ENCODE measurements around the gene GNA15.

The GNA15 gene

DNA sequence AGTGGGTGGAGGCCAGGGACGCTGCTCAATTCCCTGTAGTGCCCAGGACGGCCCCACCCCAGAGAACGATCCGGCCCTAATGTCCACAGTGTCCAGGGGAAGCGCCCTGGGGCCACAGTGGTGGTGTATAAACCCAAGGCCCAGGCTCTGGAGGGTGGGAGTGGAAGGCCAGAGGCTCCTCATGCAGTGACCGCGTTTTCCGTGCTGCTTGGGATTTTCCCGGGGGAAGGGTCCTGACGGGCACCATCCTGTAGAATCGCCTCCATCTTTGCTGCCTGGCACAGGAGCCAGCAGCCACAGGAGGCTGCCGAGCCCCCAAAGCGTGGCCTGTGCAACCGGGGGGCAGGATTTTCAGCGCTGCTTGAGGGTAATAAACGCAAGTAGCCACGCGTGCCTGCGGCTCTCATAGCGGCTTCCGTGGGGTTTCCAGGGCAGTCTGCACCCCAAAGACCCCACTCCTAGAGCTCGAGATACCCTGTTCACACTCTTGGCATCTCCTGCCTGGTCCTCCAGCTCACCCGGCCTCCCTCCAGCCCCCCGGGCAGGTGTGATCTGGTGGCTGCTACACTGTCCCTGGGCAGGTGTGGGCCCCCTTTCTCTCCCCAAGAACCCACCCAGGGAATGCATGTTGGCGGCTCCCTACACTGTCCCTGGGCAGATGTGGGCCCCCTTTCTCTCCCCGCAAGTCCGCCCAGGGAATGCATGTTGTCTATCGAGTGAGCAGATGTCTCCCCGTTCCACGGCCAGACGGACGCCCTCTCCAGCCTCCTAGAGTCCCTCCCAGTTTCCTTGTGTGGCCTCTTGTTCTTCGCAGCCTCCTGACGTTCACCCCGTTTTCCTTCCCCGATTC lies 52.1 kb downstream of the GNA15 start:
- H3K27me3 ChIP-seq = no peaks in the 10 kb centered on the region
- no peak overlapping the region for H3K27ac ChIP-seq
- TF ChIP-seq, protein P1, sequence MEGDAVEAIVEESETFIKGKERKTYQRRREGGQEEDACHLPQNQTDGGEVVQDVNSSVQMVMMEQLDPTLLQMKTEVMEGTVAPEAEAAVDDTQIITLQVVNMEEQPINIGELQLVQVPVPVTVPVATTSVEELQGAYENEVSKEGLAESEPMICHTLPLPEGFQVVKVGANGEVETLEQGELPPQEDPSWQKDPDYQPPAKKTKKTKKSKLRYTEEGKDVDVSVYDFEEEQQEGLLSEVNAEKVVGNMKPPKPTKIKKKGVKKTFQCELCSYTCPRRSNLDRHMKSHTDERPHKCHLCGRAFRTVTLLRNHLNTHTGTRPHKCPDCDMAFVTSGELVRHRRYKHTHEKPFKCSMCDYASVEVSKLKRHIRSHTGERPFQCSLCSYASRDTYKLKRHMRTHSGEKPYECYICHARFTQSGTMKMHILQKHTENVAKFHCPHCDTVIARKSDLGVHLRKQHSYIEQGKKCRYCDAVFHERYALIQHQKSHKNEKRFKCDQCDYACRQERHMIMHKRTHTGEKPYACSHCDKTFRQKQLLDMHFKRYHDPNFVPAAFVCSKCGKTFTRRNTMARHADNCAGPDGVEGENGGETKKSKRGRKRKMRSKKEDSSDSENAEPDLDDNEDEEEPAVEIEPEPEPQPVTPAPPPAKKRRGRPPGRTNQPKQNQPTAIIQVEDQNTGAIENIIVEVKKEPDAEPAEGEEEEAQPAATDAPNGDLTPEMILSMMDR (IDR thresholded peaks at IDR 0.05) = no peak
- no peaks in the 10 kb centered on the region for H3K9me3 ChIP-seq
- H3K4me3 ChIP-seq = no peak overlapping the region
- H3K36me3 ChIP-seq = peaks cover 0 to 31% (median 9%) of the 10 kb centered on the region in 3 donors
- H3K4me1 ChIP-seq = peaks cover 0 to 40% (median 25%) of the 10 kb centered on the region in 4 donors
- no peak for DNase-seq
- intact Hi-C loops (cut with DNase I; ENCODE audit: low total_unique reads) = loop anchor here (5.0 kb wide), 1 partner anchor 126 kb away; the partner anchor contains the start of gene TLE5

DNA sequence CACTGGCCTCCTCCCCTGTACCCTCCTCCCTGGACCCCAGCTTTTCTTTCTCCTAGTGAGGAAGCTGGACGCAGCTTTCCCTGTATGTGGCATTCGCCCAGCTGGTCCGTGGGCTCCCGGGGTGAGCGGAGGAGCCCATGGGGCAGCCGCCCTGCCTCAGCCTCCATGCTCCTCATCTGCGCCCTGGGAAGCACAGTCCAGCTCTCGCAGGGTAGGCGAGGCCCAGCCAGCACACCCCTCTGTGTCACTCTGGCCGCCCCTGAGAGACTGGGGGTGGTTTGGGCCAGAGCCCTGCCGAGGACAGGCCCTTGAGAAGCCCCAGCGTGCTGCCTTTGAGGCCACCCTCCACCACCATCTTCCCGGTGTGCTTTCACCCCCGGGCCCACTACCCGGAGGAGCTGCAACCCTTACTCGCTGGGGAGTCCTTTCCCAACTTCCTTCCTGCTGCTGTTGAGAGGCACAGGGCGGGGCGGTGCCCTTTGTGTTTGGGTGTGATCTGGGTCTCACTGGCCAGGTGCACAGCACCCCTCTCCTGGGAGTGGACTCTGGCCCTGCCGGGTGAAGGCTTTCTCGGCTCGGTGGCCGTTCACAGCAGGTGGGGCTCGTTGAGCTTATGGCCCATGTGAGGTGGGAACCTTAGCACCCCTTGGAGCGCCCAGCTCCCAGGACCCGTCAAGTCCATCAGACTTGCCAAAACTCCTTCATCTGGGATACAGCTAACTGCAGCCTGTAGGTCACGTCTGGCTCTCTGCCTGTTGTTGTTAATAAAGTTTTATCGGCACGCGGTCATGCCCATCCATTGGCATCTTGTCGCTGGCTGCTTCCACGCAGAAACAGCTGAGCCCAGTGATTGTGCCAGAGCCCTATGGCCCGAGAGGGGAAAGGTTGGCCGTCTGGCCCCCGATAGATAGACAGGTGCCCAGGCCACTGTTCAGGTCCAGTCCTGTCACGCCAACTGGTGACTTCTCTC lies 53.1 kb downstream of the GNA15 start:
- no peak for DNase-seq
- Histone ChIP-seq H3K36me3 (peaks cover 0 to 41% (median 18%) of the 10 kb centered on the region in 3 donors), H3K4me1 (peaks cover 0 to 40% (median 25%) of the 10 kb centered on the region in 4 donors), H3K27me3 (no peaks in the 10 kb centered on the region), H3K27ac (no peak overlapping the region), H3K4me3 (no peak overlapping the region), H3K9me3 (no peaks in the 10 kb centered on the region)
- TF ChIP-seq, protein P1 (IDR thresholded peaks at IDR 0.05) = no peak
- intact Hi-C loops (cut with DNase I; ENCODE audit: low total_unique reads) = loop anchor here (5.0 kb wide), 1 partner anchor 127 kb away; the partner anchor contains the start of gene TLE5

DNA sequence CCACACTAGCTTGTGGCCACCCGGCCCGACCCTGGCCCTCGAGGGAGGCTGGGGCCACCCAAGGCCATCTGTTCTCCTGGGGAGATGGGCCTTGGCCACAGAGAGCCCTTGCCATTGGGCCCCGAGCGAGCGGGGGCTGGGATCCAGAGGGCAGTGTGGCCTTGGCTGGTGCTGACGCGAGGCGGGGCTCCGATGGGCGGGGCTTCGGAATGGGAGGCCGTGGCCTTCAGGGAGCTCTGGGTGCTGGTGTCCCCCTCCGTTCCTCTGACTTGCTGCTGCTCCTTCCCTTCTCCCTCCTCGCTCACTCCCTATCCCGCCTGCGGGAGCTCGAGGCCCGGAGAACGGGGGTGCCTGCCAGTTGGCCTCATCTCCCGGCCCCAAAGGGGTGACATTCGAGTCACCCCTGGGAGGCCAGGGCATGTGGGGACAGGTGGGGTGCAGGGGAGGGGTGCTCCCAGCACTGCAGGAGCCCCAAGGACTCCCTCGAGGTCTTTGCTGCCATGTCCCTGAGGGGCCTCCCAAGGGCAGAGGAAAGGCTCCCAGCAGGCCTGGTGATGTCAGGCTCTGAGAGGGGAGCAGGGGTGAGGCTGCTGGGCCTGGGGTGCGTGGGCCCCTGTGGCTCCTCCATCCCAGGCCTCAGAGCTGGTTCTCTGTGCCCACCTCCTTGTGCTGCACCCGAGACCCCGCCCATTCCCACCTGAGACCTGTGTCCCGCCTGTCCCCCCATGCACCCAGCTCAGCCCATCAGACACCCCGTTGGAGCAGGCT lies 54.1 kb downstream of the GNA15 start:
- no peaks in the 10 kb centered on the region for H3K27me3 ChIP-seq
- H3K27ac ChIP-seq = no peak overlapping the region
- H3K36me3 ChIP-seq = peaks cover 0 to 50% (median 23%) of the 10 kb centered on the region in 3 donors
- intact Hi-C loops (cut with DNase I; ENCODE audit: low total_unique reads) = loop anchor here (5.0 kb wide), 1 partner anchor 128 kb away; the partner anchor contains the start of gene TLE5
- H3K4me1 ChIP-seq = peaks cover 0 to 35% (median 22%) of the 10 kb centered on the region in 4 donors
- no peak overlapping the region for H3K4me3 ChIP-seq
- DNase-seq = no peak
- TF ChIP-seq, protein P1 (IDR thresholded peaks at IDR 0.05) = no peak
- no peaks in the 10 kb centered on the region for H3K9me3 ChIP-seq

DNA sequence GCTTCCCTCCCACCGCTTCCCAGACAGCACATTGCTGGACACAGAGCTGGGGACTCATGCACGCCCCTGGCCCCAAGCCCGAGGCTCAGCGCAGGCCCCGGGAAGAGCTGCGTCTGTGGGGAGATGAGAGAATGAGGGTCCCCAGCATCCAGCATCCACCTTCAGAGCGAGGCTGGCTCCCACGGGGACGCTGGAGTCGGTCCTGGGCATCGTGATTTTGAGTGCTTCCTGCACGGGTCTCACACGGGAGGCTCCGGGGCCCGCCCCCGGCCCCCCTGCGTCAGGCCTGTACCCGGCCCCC lies 54.6 kb downstream of the GNA15 start:
- DNase-seq = no peak
- Histone ChIP-seq H3K27ac (no peak overlapping the region), H3K4me1 (peaks cover 0 to 32% (median 20%) of the 10 kb centered on the region in 4 donors), H3K27me3 (no peaks in the 10 kb centered on the region), H3K36me3 (peaks cover 0 to 50% (median 23%) of the 10 kb centered on the region in 3 donors), H3K4me3 (no peak overlapping the region), H3K9me3 (no peaks in the 10 kb centered on the region)
- TF ChIP-seq, protein P1 (IDR thresholded peaks at IDR 0.05) = no peak
- intact Hi-C loops (cut with DNase I; ENCODE audit: low total_unique reads) = no loop called here

Data from tibial artery (tissue), 4 donors.